SK-N-MC (cell line): Measurements from ENCODE around the gene LRBA.

Source experiments
- DNase-seq: peaks from one replicate; pipeline ENCODE4 v3.0.0-alpha.2; 2011; ENCODE audit warnings: low read depth, low spot score
- H3K27ac ChIP-seq: fragments of 200-600 bp; sonication (generic); 2 replicates; pipeline ENCODE4 v1.5.1; 2016; ENCODE audit warnings: mixed run types
- H3K36me3 ChIP-seq: fragments of 200-600 bp; sonication (generic); 2 replicates; pipeline ENCODE4 v1.6.1; 2017; ENCODE audit warnings: antibody characterized with exemption, low read length, mixed read lengths; ENCODE audit not compliant: insufficient read depth
- H3K4me3 ChIP-seq: fragments of 200-600 bp; sonication (generic); 2 replicates; pipeline ENCODE4 v1.5.1; 2016
- H3K9ac ChIP-seq: fragments of 200-600 bp; sonication (generic); 2 replicates; pipeline ENCODE4 v1.8.0; 2017; ENCODE audit warnings: mixed run types, mixed read lengths; ENCODE audit not compliant: insufficient read length
- H3K9me3 ChIP-seq: fragments of 200-600 bp; sonication (generic); 2 replicates; pipeline ENCODE4 v1.6.1; 2017; ENCODE audit warnings: low read depth, mild to moderate bottlenecking, antibody characterized with exemption, low read length, moderate library complexity, mixed read lengths
- EZH2 ChIP-seq: fragments of 200-600 bp; sonication (generic); IDR thresholded peaks from one replicate; pipeline ENCODE4 v1.6.1; 2017; ENCODE audit warnings: antibody characterized with exemption
- FOXP2 ChIP-seq: optimal IDR thresholded peaks from 2 replicates; pipeline ENCODE3; 2011; ENCODE audit warnings: mild to moderate bottlenecking, moderate library complexity; ENCODE audit not compliant: insufficient read depth; ENCODE audit errors: extremely low read length, control extremely low read depth
- POLR2AphosphoS5 ChIP-seq: IDR thresholded peaks from 2 replicates; pipeline ENCODE4 v1.6.1; 2012; ENCODE audit warnings: mild to moderate bottlenecking, low read depth, low read length, borderline replicate concordance

Gene LRBA

DNA sequence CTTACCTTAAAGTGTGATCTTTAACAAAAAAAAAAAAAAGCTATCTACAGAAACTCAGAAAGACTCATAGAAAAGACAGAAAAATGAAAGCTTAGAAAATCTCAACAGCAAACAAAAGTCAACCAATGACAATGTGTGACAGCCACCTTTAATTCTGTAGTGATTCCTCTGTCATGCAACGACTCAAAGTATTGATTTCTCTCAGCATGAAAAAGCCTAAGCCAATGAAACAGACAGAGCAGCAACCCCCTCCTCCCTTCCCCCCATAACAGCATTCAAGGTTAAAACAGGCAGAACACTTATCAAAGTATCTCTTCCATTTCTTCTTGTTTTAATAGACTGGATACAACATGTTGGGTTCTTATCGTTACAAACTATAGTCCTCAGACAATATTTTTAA is 320.6 kb downstream of the LRBA start:
- Histone ChIP-seq H3K9ac (no peak overlapping the region), H3K36me3 (no peaks in the 10 kb centered on the region), H3K9me3 (no peaks in the 10 kb centered on the region), H3K4me3 (no peak overlapping the region), H3K27ac (no peak overlapping the region)
- DNase-seq: no peak
- TF ChIP-seq EZH2: no peak
- no peak for TF ChIP-seq POLR2AphosphoS5
- no peak for TF ChIP-seq FOXP2

DNA sequence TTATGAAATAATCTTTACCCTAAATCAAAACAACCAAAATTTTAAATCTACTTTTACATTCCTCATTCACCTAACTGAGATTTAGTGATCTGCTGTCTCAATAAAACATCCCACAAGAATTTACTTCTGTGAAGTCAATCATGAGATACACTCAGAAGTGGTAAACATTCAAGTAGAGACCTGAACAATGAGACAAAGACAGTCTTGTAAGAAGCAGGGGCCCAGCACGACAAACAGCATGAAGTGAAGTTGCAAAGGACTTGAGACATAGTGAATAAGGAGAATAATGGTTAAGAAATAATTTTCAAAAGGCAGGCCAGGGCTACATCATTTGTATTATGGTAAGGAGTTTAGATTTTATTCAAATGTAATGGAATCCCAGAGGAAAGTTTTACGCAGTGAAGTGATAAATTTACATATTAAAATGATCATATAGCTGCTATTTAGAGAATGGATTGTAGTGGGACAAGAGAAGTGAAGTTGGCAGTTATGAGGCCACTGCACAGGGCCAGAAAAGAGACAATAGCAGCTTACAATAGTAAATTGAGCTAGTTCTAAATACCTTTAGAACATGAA is 331.2 kb downstream of the LRBA start:
- Histone ChIP-seq H3K9me3 (no peaks in the 10 kb centered on the region), H3K27ac (0 out of 2 replicates have a peak overlapping the region, but pooled peaks have one; percentile 15), H3K4me3 (no peak overlapping the region), H3K36me3 (peaks cover 2% of the 10 kb centered on the region; the same call in 1 of the 2 replicates), H3K9ac (no peak overlapping the region)
- DNase-seq: no peak
- TF ChIP-seq POLR2AphosphoS5: no peak
- TF ChIP-seq FOXP2: no peak
- no peak for TF ChIP-seq EZH2

DNA sequence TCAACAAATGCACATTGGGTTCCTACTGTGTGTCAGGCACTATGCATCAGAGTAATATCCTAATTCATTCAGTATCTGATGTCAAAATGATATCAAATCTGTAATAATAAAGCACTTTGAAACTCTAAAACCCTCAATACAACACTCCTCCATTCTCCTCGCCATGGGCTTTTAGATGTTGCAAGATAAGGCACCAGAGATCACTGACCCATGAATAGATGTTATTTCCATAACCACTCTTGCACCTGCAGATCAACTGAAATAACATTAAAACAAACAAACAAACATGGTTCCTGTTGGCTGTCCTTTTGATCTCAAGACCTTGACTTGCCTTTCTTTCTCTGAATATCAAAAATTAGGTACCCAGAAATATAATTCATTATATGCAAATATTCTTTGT is 333.0 kb downstream of the LRBA start:
- DNase-seq: no peak
- Histone ChIP-seq H3K9ac (no peak overlapping the region), H3K9me3 (no peaks in the 10 kb centered on the region), H3K36me3 (peaks cover 2% of the 10 kb centered on the region; the same call in 1 of the 2 replicates), H3K4me3 (no peak overlapping the region), H3K27ac (no peak overlapping the region)
- TF ChIP-seq EZH2: no peak
- TF ChIP-seq POLR2AphosphoS5: no peak
- TF ChIP-seq FOXP2: no peak

DNA sequence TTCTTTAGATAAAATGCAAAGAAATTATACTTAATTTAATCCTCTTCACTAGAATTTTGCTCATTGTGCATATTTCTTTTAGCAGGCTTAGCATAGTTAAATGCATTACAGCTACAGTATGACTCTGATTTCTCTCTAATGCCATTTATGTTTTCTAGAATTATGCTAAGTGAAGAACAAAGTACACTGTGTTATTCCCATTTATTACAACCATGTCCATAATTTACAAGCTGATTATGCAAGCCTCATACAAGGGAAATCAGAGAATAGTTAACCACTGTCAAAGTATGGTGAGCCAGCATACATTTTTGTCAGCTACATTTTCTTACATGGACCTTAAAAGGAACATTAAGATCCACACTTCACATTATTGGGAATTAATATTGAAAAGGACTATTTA is 334.0 kb downstream of the LRBA start:
- Histone ChIP-seq H3K27ac (0 out of 2 replicates have a peak overlapping the region, but pooled peaks have one; percentile 15), H3K36me3 (peaks cover 2% of the 10 kb centered on the region; the same call in 1 of the 2 replicates), H3K9ac (no peak overlapping the region), H3K9me3 (no peaks in the 10 kb centered on the region), H3K4me3 (no peak overlapping the region)
- TF ChIP-seq FOXP2: no peak
- no peak for TF ChIP-seq EZH2
- no peak for TF ChIP-seq POLR2AphosphoS5
- DNase-seq: no peak

DNA sequence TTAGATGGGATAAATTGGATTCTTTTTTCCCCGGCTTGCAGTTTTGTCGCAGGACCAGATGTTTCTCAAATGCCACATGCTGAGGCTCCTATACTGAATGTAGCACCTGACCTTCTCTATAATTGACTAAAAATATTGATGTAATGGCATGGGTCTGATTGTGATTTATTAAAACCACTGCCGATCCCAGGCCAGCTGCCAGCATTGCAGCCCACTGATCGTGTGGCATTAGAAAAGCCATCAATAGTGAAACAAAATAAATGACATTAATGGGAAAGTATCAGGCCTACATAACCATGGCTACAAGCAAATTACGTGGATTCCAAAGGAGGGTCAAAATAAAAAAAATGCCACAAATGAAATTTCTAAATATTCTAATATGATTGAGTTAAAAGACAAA is 334.4 kb downstream of the LRBA start:
- H3K36me3 ChIP-seq: peaks cover 2% of the 10 kb centered on the region; the same call in 1 of the 2 replicates
- no peaks in the 10 kb centered on the region for H3K9me3 ChIP-seq
- DNase-seq: no peak
- no peak overlapping the region for H3K4me3 ChIP-seq
- no peak overlapping the region for H3K9ac ChIP-seq
- TF ChIP-seq POLR2AphosphoS5: no peak
- TF ChIP-seq EZH2: no peak
- TF ChIP-seq FOXP2: no peak
- H3K27ac ChIP-seq: 0 out of 2 replicates have a peak overlapping the region, but pooled peaks have one; percentile 15

DNA sequence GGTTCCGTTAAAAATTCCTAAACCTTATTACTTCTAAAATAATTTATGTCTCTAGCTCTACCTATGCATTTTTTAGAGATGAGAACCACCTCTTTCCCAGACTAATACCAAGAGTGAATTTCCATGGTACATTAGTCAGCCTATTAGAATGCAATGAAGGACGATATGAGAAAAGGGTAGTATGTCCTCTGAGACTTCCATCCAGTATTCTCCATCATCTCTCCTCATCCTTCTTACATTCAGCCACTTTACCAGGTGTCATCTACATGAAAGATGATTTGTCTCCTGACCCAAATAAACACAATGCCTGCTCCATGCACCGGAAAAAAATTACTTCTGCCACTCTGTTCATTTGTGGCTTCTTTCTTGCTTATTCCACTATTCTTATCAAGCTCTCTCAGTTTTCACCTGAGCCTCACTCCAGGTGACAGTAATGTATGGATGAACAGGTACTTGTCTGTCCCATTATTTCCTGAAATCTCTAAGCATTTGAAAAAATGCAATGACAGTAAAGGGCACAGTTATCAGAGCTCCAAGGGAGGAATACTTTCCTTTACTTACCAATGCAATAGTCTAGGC is 335.2 kb downstream of the LRBA start:
- H3K27ac ChIP-seq: no peak overlapping the region
- TF ChIP-seq EZH2: no peak
- no peak for TF ChIP-seq FOXP2
- no peak for TF ChIP-seq POLR2AphosphoS5

DNA sequence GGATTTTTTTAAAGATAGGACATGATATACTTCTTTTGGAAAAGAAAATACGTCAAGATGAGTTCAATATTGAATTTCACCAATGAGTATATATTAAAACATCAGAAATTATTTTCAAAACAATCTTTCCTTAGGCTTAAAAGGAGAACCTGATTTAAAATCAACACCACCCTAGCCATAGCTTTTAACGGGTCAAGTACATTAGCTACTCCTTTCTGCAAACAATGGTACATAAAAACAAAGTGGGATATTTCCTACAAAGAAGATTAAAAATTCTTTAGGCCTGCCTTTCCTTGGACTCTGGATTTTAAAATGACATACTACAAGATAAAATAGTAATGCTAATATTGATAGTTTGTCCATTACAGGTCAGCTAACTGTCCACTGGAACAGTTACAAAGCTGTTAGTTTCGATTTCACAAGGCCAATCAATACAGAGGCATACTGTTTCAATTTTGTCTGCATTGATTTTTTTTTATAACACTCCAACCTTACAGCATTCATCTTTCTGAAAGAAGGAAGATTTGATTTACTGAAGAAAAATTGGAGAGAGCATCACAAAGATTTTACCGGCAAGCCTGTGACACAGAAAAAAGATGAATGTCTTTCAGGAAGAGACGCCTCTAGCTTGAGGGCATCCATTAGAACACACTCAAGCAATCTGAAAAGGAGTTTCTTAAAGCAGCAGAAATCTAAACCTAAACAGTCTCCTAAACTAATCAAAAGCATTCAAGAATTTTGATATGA is 335.9 kb downstream of the LRBA start:
- H3K27ac ChIP-seq: no peak overlapping the region
- H3K4me3 ChIP-seq: peak overlapping the region; percentile 23
- no peak overlapping the region for H3K9ac ChIP-seq
- TF ChIP-seq POLR2AphosphoS5 (no peak), EZH2 (no peak), FOXP2 (no peak)
- DNase-seq: no peak
- H3K9me3 ChIP-seq: no peaks in the 10 kb centered on the region
- H3K36me3 ChIP-seq: peaks cover 2% of the 10 kb centered on the region; the same call in 1 of the 2 replicates

More for the DNA sequence above, 335.2 kb downstream of the LRBA start:
- peaks cover 2% of the 10 kb centered on the region; the same call in 1 of the 2 replicates for H3K36me3 ChIP-seq
- no peak overlapping the region for H3K9ac ChIP-seq
- no peak overlapping the region for H3K4me3 ChIP-seq
- DNase-seq: no peak
- no peaks in the 10 kb centered on the region for H3K9me3 ChIP-seq

DNA sequence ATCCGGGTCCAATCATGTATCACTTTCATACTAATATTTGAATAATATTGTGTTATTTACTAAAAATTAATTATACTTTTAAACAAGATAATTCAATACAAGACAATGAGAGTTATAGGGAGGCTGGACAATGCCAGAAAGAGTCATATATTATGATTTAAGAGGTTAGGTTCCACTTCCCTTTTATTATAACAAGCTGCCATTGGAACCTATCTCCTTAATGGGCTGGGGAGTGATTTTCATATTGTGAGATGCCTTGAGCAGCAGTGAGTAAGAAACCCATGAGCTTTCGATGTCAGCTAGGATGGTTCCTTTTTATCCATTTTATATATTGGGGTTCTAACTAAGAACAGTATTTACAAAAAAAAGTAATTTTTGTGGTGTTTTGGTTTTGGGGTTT is 341.3 kb downstream of the LRBA start:
- no peak for TF ChIP-seq FOXP2
- no peak for TF ChIP-seq POLR2AphosphoS5
- no peak for TF ChIP-seq EZH2
- H3K36me3 ChIP-seq: no peaks in the 10 kb centered on the region
- no peak overlapping the region for H3K4me3 ChIP-seq
- H3K27ac ChIP-seq: no peak overlapping the region
- H3K9ac ChIP-seq: no peak overlapping the region
- DNase-seq: no peak
- H3K9me3 ChIP-seq: no peaks in the 10 kb centered on the region

DNA sequence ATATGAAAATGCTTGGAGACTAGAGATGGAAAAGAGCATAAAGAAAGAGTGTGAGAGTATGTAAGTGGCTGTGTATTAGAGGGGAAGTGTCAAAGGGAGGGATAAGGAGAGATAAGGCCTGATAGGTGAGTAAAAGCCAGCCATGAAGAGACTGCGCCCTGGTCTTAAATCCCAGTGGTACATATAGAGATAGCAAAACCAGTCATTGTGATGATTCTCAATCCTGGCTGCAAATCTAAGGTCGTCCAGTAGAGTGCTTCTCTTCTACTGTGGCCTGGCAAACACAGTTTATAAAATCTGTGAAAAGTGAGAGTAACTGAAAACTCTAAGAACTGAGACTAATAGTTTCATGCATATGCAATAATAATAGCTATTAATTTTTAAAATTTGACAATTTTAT is 346.3 kb downstream of the LRBA start:
- H3K9ac ChIP-seq: no peak overlapping the region
- H3K9me3 ChIP-seq: no peaks in the 10 kb centered on the region
- TF ChIP-seq FOXP2 (no peak), EZH2 (no peak), POLR2AphosphoS5 (no peak)
- DNase-seq: no peak
- H3K27ac ChIP-seq: no peak overlapping the region
- no peak overlapping the region for H3K4me3 ChIP-seq
- H3K36me3 ChIP-seq: no peaks in the 10 kb centered on the region
